IPS DF 4.7 (cell line): ENCODE results near the gene DIO3.
"Not testable (repeated sequence)": the region's sequence is repeated elsewhere in the genome, so short reads cannot be mapped to it uniquely, and the experiment has no call there.

Experiments used
- DNase-seq: peaks from one replicate; pipeline ENCODE4 v3.0.0-alpha.2; 2013; ENCODE audit warnings: low spot score; ENCODE audit errors: extremely low read depth

DIO3 gene

DNA sequence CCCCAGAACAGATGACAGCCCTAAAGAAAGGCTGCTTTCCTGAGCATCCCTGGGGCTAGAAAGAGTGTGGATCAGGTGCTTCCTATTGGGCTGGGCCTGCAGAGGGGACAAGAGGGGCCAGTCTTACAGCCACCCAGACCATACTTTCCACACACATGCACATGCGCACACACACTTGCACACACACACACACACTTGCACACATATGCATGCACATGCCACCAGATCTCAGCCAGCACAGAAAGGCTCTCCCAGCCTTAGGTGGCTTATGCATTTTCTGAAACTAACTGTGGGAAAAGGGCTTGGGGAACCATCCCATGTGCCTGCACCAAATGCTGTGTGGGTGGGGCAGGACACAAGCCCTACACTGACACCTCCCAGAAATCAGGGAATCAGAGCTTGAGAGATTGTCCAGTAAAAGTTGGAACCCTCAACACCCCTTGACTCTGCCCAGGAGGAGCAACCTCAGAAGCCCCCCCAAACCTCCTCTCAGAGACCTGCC is 2.5 kb upstream of the DIO3 start:
- no peak for DNase-seq

DNA sequence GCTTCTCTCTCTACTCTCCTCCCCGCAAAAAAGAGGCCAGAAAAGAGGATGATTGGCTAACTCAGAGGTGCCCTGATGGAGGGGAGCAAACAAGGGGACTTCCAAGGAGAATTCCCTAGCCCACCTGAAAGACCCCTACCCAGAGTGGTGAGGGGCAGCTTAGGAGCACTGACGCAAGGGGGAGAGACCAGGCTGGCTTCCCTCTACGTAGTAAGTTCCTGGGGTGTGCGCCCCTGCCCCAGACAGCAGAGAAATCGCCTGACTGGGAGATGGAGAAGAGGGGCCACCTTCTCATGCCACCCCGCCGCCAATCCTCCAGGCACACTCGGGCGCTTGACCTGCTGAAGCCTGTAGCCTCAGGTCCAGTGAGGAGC is 2.1 kb upstream of the DIO3 start:
- no peak for DNase-seq

GRCh38 chr14:101559624-101560533 is 1.4 kb upstream of the DIO3 start:
- no peak for DNase-seq

DNA sequence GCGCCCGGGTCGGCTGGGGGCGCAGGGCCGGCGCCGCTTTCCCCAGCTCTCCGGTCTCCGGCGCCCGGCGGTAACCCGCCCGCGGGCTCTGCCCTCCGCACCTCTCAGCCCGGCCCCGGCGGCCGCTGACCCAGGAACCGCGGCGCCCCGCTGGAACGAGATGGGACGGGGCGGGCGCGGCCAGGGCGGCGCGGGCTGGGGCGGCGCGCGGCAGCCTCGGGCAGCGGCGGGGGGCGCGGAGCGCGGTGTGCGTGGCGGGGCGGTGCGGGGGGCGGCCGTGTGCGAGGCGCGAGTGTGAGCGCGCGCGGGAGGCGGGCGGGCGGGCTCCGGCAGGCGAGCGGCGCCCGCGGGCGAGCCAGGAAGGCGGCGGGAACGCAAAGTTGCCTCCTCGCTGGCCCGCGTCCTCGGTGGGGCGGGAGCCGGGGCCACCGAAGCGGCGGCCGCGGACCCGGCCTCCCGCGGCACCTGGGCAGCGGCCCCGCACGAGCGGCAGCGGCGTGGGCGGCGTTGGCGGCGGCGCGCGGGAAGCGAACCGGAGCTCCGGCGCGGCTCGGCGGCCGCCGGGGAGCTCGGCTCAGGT is 671 bp upstream of the DIO3 start:
- no peak for DNase-seq

- DNase-seq = no peak
These were observed 699 bp downstream of the DIO3 start for GRCh38 chr14:101561897-101562490.

GRCh38 chr14:101562659-101563351 is 1.5 kb downstream of the DIO3 start:
- DNase-seq = no peak

- no peak for DNase-seq
These were observed 2.0 kb downstream of the DIO3 start for GRCh38 chr14:101563352-101563653.

GRCh38 chr14:101563654-101564443 is 2.6 kb downstream of the DIO3 start:
- no peak for DNase-seq

- DNase-seq = no peak
These were observed 3.1 kb downstream of the DIO3 start for GRCh38 chr14:101564444-101564776.

DNA sequence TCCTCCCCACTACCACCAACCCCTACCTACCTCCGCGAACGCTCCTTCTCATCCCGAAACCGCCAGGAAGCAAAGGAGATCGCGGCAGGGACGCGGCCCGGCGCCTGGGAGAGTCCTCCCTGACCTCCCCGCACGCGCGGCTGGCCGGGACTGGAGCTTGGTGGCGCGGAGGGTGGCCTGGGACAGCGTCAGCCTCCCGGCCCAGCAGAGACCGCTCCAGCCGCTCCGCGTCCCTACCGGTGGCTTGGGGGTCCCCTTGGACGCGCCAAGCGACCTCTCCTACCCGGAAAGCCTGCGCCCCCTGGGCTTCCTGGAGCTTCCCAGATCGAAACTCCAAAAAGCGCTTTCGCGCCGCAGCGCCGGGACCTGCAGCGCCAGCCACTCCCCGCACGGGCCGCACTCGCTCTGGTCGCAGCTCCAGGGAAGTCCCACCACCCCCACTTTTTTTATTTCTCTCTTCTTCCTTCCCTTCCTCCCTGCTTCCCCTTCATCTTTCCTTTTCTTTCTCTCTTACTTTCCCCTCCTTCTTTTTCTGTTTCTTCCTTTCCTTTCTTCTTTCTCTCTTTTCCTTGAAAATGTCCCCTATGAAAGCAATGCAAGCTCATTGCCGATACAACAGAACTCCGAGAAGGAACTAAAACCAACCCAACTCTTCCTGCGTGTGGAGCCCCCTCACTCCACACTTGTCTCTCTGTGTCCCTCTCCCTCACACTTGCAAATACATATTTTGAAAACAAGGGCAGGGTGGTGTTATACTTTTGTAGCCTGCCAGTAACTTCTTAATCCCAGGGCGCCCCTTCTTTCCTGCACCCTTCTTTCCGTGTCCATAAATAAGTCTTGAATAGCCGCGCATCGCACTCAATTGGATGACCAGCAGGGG is 3.8 kb downstream of the DIO3 start:
- no peak for DNase-seq

- no peak for DNase-seq
These were observed 6.0 kb downstream of the DIO3 start for GRCh38 chr14:101567252-101567651.

GRCh38 chr14:101571004-101571403 is 9.7 kb downstream of the DIO3 start:
- no peak for DNase-seq

- not testable (repeated sequence) for DNase-seq
These were observed 11.2 kb downstream of the DIO3 start for GRCh38 chr14:101572526-101572925.

DNA sequence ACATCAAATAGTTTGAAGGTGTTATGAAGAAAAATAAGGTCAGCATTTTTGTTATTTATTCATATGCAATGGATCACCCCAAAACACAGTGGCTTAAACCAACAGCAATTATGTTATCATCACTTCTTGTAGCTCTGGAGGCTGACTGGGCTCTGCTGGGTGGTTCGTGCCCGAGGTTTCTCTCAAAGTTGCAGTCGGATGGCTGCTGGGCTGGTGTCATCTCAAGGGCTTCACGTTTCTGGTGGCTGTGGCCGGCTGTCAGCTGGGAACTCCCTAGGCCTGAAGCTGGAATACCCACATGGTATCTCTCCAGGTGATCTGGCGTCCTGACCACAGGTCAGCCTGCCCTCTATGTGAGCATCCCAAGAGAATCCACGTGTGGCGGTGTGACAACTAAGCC is 12.0 kb downstream of the DIO3 start:
- DNase-seq = no peak

- no peak for DNase-seq
These were observed 14.3 kb downstream of the DIO3 start for GRCh38 chr14:101575581-101575980.

GRCh38 chr14:101577221-101577909 is 16.1 kb downstream of the DIO3 start:
- DNase-seq = no peak

DNA sequence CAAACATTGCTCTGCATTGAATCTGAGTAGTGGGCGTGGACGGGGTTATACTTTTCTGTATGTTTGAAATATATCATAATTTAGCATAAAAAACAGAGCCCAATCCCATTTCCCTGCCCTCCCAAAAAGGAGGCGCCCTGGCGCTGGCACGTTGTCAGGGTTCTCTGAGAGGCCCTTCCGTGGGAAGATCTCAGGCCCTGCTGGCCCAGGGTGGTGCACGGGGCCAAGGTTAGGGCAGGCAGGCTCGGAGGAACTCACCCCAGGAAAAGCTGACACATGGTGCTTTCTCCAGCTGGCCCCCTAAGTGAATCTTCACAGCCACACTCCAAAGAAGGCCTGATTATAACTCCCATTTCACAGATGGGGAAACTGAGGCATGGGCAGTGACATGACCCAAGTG is 17.2 kb downstream of the DIO3 start:
- no peak for DNase-seq

DNA sequence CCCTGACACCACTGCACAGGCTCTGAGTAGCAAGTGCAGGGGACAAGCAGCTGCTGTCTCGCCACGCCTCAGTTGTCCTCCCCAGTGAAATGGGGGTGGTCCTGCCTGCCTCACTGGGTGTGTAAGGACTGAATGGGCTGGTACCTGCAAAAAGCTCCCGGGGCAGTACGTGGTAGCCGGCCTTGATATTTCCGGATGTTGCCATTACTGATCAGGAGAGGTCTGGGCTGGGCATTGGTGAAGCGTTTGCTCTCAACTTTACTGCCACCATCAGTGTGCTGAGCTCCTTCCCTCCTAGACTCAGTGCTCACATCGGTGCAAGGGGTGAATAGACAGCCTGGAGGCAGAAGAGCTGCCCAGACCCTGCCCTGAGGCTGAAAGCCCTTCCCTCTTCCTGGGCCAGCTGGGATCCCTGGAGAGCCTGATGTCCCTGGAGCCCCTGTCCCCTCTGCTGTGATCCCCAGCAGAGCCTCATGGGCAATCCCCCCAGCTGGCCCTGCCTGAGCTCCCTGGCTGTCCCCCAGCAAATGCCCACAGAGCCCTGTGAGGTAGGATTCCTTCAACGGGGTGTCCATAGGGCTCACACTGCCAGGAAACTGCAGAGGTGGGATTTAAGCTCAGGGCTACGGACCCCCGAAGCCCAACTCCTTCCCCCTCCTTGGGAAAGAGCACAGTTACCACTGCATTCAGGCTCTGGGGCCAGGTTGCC is 18.2 kb downstream of the DIO3 start:
- DNase-seq = no peak

GRCh38 chr14:101581806-101582205 is 20.5 kb downstream of the DIO3 start:
- DNase-seq = no peak
